ENCODE results near the gene MMP15.

DNA sequence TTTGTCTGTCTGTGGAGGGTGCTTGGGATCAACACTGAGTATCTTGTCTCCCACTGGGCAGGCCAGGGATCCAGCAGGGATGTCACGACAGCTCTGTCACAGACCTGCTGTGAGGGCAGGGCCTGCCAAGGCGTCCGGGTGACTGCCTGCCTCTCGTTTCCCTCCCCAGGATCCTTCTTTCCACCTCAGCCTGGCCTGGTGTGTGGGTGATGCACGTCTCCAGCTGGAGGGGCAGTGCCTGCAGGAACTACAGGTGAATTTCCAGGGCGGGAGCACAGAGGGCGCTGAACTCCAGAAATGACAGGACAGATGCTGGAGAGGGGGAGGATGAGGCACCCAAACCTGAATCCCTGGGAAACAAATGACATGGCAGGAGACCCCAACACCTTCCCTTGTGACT lies 6.8 kb upstream of the MMP15 start:
- TF ChIP-seq CTCF (IDR thresholded peaks at IDR 0.05) (peak; percentile 41), EZH2phosphoT487 (IDR thresholded peaks at IDR 0.05) (no peak)

Measured in neural progenitor cell (in vitro differentiated cells).